SKM-1 (cell line): ENCODE results near the gene NDUFV2.
A peak's percentile ranks its signal among the peaks of the same experiment; 100 is the strongest.
"Not testable (repeated sequence)": the region's sequence is repeated elsewhere in the genome, so short reads cannot be mapped to it uniquely, and the experiment has no call there.

Source experiments
- DNase-seq: peaks from one replicate; lab custom pipeline; 2025; ENCODE audit not compliant: unreplicated experiment; lab: John Stamatoyannopoulos, UW

NDUFV2 gene

DNA sequence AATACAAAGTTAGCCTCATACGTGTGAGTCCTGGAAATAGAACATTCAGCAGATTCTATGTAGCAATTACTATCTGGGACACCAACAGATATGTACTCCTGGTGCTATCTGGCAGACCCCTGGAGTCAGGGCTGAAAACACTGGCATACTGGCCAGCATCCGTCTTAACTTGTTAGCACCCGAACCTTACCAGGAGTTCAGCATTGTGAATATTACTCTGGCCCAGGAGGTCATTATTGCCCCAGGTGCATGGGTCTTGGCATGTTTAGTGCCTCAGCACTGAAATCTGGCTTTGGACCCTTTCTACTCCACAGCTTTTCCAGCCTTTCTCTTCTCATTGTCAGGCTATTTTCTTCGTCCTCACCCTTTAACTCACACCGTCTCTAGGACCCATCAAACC lies 11.9 kb upstream of the NDUFV2 start:
- DNase-seq = no peak

DNA sequence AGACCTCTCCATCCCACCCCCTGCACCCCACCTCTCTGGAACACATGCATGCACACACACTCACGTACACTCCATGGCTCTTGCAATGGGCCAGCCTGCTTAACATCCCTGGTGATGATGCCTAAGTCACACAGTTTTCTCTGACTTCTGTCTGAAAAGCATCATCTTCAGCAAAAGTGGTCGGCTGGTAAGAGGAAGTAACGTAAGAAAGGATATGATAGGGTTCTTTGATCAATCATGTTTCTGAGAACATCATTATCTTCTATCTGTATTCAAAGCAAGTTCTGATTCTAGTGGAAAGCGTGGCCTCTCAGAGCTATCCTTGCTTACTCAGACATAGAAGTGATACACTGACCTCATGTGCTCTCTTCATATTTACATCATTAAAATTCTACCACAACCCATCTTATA lies 11.4 kb upstream of the NDUFV2 start:
- DNase-seq = no peak

DNA sequence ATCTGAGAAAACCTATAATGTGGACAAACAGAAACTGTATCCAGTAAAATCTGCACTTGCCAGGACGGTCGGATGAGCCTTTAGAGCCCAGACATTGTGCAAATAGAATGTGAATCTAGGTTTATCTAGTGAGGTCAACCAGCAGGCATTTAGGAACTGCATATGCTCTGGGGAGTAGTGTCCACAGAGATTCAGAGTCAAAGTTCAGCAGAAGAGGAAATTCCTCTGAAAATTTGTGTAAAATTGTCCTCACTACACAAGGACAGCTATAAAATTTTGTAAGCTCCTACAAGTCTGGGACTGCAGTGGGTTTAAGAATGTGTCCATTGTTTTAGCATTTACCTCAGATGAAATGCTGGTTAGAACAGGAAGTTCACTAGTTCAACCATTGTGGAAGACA lies 9.8 kb upstream of the NDUFV2 start:
- DNase-seq = no peak

DNA sequence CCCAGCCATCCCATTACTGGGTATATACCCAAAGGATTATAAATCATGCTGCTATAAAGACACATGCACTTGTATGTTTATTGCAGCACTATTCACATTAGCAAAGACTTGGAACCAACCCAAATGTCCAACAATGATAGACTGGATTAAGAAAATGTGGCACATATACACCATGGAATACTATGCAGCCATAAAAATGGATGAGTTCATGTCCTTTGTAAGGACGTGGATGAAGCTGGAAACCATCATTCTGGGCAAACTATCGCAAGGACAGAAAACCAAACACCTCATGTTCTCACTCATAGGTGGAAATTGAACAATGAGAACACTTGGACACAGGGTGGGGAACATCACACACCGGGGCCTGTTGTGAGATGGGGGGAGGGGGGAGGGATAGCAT lies 9.4 kb upstream of the NDUFV2 start:
- not testable (repeated sequence) for DNase-seq

DNA sequence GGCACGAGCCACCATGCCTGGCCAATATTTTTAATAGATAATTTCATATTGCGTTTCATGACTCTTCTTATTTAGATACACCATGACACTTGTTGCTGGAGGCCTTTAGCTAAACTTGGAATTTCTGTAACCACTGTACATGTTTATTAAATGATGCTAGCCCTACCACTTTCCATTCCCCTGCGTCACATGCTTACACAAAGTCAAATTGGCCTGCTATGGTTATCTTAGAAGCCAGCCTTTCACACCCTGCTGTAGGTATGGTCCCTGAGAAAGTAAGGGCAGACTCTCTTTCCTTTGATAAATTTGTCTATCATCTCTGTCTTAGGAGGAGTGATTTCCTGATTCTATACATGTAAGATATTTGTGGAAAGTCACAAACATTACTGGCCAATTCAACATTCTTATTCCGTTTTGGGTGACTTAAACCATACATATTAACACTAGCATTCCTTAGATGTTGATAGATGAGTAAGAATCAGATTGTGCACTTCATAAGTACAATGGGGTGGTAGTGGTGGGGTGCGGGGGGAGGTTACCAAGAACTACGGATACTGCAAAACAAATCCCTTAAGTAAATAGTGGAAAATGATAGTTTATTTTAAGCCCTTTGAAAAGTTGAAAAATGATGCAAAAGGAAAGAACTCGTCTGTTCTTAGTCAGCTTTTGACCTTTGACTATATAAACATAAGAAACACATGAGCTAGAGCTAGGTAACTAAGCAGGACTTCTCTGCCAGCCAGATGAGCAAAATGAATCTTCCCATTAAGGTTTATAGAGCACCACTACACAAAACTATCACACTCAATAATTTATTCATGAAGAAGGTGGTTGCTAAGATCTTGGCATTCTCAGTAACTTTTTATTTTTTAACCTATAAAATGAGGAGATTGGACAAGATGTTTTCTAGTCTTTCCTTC lies 7.9 kb upstream of the NDUFV2 start:
- DNase-seq = no peak

DNA sequence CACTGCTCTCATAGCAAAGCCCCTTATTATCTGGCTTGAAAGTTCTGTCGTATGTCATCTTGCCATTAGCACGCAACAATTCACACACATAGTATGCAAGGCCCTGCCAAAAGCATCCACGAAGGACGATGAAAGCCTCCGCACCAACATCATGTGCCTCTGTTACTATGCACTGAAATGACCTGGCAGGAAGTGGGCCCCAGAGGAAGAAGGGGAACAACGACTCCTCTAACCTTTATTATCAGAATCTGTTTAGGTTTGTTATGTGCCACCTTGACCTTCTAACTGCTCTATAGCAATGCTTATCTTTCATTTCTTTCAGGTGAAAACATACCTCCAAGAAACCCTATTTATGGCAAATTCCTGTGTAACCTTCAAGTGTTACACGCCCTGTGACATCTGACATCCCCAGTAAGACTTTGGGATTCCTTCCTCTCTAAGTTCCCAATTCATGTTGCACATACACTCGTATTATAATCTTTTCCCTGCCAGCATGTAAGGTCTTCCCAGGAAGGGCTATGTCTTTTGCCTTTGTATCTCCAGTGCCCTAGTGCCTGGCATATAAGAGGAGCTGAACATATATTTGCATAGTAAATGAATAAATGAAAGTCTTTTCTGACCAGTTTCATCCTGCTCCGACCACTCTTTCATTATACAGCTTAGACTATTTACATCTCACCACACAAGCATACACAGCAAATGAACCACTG lies 7.0 kb upstream of the NDUFV2 start:
- peak; percentile 18 for DNase-seq

DNA sequence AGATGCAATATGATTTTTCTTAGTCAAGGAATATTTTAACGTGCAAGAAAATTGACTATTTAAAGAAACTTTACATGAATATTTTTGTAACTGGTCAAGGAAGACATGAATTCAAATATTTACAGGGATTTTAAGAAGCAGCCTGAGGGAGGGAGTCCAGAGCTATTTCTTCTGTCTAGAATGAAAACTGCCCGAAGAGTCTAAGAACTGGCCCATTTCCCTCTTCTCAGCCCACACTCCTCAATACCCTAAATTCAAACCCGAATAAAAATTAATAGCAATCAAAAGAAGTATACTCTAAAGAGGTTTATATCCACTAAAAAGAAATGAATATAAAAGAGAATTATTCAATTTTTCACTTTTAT lies 6.5 kb upstream of the NDUFV2 start:
- DNase-seq = no peak

DNA sequence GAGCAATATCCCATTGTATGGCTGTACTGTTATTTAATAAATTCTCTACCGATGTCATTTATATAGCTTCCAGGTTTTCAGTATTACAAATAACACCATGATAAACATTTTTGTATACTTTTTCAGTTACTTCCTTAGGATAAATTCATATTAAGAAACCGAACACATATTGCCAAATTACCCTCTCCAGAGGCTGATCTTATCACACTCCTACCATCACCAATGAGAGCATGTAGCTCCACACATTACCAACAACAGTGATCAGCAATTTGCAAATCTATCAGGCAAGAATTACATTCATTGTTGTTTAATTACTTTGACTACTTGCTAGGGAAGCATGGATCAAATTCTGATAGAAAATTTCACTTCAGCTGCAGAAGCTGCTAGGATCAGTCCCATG lies 5.8 kb upstream of the NDUFV2 start:
- DNase-seq = no peak

DNA sequence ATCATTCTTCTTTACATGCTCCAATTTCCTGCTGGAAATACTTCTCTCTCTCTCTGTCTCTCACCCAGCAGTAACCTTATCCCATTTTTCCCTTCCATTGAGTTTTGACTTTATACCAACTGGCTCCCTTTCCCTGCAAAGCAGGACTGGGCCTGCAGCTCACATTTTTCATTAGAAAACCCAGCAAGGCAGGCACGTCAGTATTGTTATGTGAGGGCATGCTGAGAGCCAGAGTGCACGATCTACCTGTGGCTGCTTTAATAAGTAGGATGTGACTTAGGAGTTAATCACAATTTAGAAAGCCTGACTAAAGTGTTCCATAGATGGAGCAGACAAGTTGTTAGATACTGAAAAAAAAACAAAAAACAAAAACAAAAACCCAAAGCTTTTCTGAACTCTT lies 5.2 kb upstream of the NDUFV2 start:
- DNase-seq = no peak

DNA sequence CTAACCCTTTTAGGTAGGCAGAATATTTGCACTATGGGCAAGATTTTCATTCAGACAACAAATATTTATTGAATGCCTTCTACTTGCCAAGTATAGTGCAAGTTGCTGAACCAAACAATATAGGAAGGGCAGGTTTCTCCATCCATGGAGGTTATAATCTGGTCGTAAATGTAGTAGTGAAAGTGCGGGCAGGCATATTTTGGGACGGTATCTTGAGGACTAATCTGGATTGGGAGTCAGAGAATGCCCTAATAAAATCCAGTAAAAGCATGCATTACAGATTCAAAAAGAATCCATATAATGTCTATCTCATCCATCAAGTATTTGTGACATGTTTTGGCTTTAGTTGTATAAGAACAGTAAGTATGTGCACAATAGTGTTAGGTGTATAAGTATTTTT lies 1.7 kb upstream of the NDUFV2 start:
- no peak for DNase-seq

DNA sequence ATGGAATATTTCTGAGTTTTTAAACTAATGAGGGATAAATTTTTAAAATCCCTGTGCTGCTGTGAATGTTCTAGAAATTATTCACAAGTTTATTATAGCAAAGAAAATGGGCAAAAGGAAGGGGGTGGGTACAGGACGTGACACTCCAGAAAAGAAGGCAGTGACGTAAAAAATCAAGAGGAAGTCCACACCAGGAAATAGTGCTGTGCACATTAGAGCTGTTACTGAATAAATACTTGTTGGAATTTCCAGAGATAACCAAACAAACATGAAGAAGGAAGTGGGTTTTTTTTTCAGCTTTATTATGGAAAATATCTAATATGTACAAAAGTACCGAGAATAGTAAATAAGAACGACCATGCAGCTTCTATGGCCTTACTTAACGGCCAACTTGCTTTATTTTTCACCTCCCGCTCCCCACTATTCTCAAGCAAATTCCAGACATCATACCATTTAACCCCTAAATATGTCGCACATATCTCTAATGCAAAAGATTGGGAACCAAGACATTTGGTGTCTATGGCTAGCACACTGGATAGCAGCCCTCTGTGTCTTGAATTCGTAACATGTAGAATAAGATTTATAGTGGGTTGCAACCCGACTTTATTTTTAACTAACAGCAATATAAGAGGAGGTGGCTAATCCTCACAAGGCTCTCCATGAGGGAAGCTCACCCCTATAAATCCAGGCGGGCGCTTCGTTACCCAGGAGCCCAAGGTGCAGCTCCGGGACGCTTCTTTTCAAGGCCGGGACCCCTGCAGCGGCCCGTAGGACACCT lies 580 bp upstream of the NDUFV2 start:
- peak; percentile 18 for DNase-seq

DNA sequence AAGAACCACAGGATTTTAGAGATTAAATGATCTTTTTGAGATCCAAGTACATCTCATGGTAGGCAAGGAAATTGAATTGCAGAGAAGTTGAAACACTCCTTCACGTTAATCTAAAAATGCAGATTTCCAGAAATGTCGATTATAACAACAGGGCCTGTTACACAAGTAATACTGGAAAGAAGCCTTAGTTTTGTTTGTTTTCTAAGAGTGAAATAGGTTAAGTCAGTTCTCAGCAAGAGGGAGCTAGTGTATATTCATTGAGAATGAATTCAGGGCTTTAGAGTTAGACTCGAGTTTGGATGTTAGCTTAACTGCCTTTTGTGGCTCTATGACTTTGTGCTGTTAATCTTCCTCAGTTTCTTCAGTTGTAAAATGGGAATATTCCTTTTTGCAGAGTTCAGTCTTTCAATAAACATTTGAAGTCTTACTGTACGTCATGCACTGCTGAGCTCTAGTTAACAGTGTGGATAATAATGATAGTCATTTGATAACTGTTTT lies 926 bp downstream of the NDUFV2 start:
- DNase-seq = no peak

DNA sequence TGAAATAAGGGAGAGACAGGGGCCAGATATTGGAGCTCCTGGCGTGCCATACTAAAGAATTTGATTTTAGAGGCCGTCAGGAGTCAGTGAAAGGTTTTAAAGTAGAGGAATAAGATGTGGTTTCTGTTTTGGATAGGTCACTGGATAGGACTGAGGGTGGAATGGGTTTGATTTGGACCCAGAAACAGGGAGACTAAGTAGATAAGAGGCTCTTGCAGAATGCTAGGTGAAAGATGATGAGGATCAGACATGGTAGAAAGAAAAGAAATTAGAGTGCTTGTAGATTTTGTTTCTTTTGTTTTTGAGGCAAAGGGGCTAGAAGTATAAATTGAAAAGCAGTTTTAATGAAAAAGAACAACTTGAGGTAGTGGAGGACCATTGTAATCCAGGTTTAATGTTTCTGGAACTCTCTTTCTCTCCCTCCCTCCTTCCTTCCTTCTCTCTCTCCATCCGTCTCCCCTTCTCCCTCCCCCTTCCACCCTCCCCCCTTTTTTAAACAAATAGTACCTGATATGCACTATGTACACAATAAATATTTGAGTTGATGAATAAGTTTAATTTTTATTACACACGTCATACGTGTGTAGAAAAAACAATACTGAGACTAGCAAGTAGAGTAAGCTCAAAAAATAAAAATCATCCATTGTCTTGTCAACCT lies 1.9 kb downstream of the NDUFV2 start:
- DNase-seq = no peak

DNA sequence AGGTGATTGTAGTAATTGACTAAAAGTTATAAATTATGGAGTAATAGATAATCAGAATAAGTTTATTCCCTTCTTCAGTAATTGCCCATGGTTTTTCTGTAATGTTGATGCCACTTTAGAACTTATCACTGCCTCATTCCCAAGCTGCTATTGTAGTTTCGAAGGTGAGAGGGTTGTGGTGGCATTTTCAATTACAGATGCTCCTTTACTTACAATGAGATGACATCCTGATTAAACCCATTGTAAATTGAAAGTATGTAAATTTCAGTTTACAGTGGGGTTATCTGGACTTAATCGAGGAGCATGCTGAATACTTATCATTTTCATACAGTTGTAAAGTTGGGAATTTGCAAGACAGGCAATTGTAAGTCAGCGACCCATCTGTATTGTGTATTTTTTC lies 2.9 kb downstream of the NDUFV2 start:
- DNase-seq = no peak

DNA sequence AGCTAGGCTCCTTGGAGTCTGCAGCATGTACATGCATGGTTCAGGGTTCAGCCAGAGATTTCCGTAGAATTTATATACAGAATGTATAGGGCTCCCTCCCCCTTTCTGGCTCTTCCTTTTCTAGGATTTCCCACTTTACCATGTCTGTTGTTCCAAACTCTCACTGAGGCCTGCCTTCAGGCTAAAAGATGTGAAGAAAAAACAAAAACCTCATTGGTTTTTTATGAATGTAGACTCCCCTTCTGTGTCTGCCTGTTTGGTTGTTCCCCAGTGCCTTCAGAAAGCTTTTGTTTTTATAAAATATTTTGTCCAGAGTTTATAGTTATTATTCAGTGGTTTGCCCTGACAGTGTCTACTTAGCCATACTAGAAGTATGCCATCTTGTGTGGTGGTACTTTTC lies 3.6 kb downstream of the NDUFV2 start:
- no peak for DNase-seq

DNA sequence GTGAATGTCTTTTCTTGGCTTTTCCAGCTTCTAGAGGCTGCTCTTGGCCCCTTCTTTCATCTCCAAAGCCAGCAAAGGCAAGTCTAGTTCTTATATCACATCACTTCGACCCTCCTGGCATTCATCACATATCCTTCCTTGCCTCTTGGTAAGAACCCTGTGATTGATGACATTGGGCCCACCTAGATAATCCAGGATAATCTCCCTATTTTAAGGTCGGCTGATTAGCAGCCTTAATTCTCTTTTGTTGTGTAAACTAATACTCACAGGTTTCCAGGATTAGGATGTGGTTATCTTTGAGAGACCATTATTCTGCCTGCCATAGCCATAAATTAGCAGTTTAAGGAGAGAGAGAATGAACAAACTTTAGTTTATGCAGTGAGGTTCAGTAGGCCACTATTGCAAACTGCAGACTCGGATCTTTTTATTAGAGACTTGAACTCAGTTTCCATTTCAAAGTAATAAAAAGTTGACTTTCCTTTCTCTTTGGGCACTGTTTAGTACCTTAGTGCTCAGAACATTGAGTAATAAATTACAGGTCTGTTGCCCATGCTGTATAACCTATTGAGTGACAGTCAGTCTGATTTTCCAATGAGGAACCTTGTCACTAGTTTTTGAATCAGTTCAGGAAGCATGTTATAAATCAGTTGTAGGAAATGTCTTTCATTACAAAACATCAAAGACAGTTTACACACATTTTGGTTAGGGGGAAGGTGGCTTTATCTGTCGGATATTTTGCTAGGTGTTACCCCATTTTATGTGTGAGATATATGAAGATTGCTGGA lies 4.5 kb downstream of the NDUFV2 start:
- DNase-seq = no peak

DNA sequence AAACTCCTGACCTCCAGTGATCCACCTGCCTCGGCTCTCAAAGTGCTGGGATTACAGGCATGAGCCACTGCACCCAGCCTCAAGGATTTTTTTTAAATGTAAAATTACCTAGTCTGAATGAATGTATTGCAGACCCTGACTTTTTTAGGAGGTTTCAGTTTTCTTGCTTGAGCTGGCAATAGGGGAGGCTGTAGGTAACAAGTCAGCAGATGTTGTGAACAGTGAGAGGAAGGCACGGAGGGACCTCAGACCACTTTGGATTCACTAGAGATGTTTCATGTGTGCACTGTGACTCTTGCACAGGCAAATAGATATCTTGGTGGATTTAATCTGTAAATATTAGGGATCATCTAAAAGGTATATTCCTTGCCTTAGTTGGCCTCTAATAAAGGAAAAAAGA lies 6.4 kb downstream of the NDUFV2 start:
- DNase-seq = no peak

DNA sequence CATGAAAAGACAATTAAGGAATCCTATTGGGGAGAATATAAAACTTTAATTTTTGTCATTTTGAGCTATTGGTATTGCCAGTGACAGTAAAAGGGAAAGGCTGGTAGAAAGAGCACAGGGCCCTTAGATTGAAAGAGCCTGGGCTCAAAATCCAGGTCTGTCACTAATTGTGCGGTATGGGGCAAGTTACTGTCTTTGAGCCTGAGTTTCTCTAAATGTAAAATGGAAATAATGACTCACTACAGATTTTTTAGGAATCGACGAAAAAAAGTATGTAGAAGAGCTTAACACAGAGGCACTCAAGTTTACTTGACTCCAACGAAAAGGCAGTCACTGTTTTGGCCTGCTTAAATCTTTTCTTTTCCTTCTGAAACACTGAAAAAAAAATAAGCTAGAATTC lies 7.0 kb downstream of the NDUFV2 start:
- DNase-seq = no peak

DNA sequence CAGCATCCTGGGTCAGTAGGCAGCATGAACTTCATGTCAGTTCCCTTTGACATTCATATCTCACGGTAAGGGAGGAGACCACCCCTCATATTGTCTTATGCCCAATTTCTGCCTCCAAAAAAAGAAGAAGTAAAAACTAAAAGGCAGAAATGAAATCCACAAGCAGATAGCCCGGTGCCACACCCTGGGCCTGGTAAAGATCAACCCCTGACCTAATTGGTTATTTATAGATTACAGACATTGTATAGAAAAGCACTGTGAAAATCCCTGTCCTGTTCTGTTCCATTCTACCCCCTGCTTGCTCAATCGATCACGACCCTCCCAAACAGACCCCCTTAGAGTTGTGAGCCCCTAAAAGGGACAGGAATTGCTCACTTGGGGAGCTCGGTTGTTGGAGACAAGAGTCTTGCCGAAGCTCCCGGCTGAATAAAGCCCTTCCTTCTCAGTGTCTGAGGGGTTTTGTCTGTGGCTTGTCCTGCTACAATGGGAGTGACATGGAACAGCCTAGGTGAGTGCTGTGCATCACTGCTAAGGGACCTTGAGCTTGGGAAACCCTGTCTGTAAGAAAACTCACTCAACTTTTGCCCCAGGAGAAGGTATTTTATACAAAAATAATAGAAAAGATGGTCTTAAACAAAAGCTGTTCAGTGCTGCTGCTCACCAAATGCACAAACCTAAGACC lies 11.1 kb downstream of the NDUFV2 start:
- no peak for DNase-seq

DNA sequence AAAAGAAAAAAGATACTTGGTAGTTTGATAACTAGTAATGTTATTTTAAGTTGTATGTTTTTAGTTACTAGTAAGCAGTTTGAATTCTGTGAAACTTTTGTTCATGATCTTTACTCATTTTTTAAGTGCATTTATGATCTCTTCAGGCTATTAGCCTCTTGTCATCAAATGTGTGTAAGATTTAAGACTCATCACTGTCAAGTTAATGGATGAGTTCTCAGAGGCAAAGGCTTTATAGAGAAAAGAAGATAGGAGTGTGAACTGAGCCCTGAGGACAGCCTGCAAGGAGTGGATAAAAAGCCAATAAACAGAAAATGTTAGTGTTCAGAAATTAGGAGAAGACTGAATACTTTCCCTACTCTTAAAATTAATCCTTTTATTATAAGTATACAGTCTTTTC lies 13.5 kb downstream of the NDUFV2 start:
- DNase-seq = no peak
